ENCODE results near the gene SLC24A4.

The SLC24A4 gene

DNA sequence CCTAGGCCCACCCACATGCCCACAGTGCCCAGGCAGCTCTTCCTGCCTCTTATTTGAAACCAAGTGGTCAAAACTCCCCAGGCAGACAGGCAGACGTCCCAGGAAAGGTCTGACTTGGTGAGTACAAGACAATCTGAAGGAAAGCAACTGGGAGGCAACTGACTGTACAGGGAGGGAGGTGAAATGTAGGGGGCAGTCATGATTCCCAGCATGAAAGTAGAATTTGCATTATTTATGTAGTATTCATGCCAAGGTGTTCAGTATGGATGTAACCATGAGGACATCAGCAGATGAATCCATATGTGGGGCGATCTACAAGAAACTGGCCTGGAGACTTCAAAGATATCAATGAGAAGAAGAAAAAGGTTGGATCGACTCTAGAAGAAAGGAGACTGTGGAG is 46.1 kb downstream of the SLC24A4 start:
- Histone ChIP-seq H3K27ac (ENCODE audit: low read depth, low read length, severe bottlenecking) (no peak overlapping the region), H3K36me3 (ENCODE audit: control insufficient read depth, insufficient read depth, low read length) (no peaks in the 10 kb centered on the region), H3K4me3 (ENCODE audit: extremely low read depth, insufficient read depth, low read length, poor library complexity, severe bottlenecking) (no peak overlapping the region), H3K4me1 (ENCODE audit: control insufficient read depth, insufficient read depth, low read length, poor library complexity, severe bottlenecking) (no peaks in the 10 kb centered on the region), H3K9me3 (ENCODE audit: control insufficient read depth, low read length) (no peaks in the 10 kb centered on the region)
- 89 to 94% methylated on average over 3 of the region's 3 CpGs for WGBS, 2 experiments (ENCODE audit: insufficient coverage in 2 of 2)

- WGBS, 2 experiments (ENCODE audit: insufficient coverage in 2 of 2) = 70% methylated on average over 1 of the region's 2 CpGs; no CpG with 5 or more reads in 1 of the 2 experiments
Measured at GRCh38 chr14:92372230-92372629, 49.3 kb downstream of the SLC24A4 start.

DNA sequence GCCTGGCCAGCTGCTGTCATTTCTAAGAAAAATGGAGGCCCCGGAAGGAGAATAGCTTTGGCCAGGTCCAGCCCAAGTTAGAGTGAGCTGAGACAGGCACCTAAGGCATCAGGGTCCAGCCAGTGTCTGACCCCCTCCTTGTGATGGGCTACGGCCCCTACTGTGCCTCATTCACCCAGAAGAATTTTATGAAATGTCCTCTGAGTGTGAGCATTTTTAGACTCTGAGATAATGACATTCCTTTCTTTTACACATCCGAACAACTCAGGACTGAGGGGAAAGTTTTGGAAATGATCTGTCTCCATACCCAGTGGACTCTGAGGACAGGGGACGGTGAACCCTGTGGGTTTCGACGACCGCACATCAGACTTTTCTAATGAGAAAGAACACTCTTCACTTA is 50.4 kb downstream of the SLC24A4 start:
- Histone ChIP-seq H3K4me3 (ENCODE audit: extremely low read depth, insufficient read depth, low read length, poor library complexity, severe bottlenecking) (no peak overlapping the region), H3K36me3 (ENCODE audit: control insufficient read depth, insufficient read depth, low read length) (no peaks in the 10 kb centered on the region), H3K4me1 (ENCODE audit: control insufficient read depth, insufficient read depth, low read length, poor library complexity, severe bottlenecking) (no peaks in the 10 kb centered on the region), H3K9me3 (ENCODE audit: control insufficient read depth, low read length) (no peaks in the 10 kb centered on the region), H3K27ac (ENCODE audit: low read depth, low read length, severe bottlenecking) (no peak overlapping the region)
- 82 to 89% methylated on average over 3 of the region's 7 CpGs for WGBS, 2 experiments (ENCODE audit: insufficient coverage in 2 of 2)

More at GRCh38 chr14:92372230-92372629, 49.3 kb downstream of the SLC24A4 start:
- Histone ChIP-seq H3K4me3 (ENCODE audit: extremely low read depth, insufficient read depth, low read length, poor library complexity, severe bottlenecking) (no peak overlapping the region), H3K36me3 (ENCODE audit: control insufficient read depth, insufficient read depth, low read length) (no peaks in the 10 kb centered on the region), H3K27ac (ENCODE audit: low read depth, low read length, severe bottlenecking) (no peak overlapping the region), H3K9me3 (ENCODE audit: control insufficient read depth, low read length) (no peaks in the 10 kb centered on the region), H3K4me1 (ENCODE audit: control insufficient read depth, insufficient read depth, low read length, poor library complexity, severe bottlenecking) (no peaks in the 10 kb centered on the region)

GRCh38 chr14:92380131-92380530 is 57.2 kb downstream of the SLC24A4 start:
- no peaks in the 10 kb centered on the region for H3K4me1 ChIP-seq (ENCODE audit: control insufficient read depth, insufficient read depth, low read length, poor library complexity, severe bottlenecking)
- no peaks in the 10 kb centered on the region for H3K9me3 ChIP-seq (ENCODE audit: control insufficient read depth, low read length)
- H3K36me3 ChIP-seq (ENCODE audit: control insufficient read depth, insufficient read depth, low read length) = no peaks in the 10 kb centered on the region
- no peak overlapping the region for H3K27ac ChIP-seq (ENCODE audit: low read depth, low read length, severe bottlenecking)
- WGBS, 2 experiments (ENCODE audit: insufficient coverage in 2 of 2) = 88 to 93% methylated on average over 7 of the region's 10 CpGs
- no peak overlapping the region for H3K4me3 ChIP-seq (ENCODE audit: extremely low read depth, insufficient read depth, low read length, poor library complexity, severe bottlenecking)

DNA sequence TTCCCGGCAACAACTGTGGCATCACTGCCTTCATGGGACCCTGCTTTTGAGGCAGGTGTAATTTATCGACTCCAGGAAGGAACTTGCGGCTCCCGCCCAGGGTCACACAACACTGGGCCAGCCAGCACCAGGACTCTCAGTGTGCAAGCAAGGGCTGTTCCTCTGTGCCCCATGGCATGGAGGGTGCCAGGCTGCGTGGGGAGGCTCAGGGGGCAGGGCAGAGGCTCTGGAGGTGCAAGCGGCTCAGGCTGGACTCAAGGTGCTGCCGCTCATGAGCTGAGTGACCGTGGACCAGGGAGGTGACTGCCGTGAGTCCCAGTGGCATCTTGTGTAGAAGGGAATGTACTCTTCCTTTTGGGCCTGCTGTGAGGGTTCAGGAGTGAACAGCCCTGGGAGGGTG is 57.6 kb downstream of the SLC24A4 start:
- Histone ChIP-seq H3K36me3 (ENCODE audit: control insufficient read depth, insufficient read depth, low read length) (no peaks in the 10 kb centered on the region), H3K27ac (ENCODE audit: low read depth, low read length, severe bottlenecking) (no peak overlapping the region), H3K4me3 (ENCODE audit: extremely low read depth, insufficient read depth, low read length, poor library complexity, severe bottlenecking) (no peak overlapping the region), H3K4me1 (ENCODE audit: control insufficient read depth, insufficient read depth, low read length, poor library complexity, severe bottlenecking) (no peaks in the 10 kb centered on the region), H3K9me3 (ENCODE audit: control insufficient read depth, low read length) (no peaks in the 10 kb centered on the region)
- 95% methylated on average over 9 of the region's 9 CpGs for WGBS, 2 experiments (ENCODE audit: insufficient coverage in 2 of 2)

- H3K36me3 ChIP-seq (ENCODE audit: control insufficient read depth, insufficient read depth, low read length) = no peaks in the 10 kb centered on the region
- no peaks in the 10 kb centered on the region for H3K4me1 ChIP-seq (ENCODE audit: control insufficient read depth, insufficient read depth, low read length, poor library complexity, severe bottlenecking)
- H3K4me3 ChIP-seq (ENCODE audit: extremely low read depth, insufficient read depth, low read length, poor library complexity, severe bottlenecking) = no peak overlapping the region
- H3K9me3 ChIP-seq (ENCODE audit: control insufficient read depth, low read length) = no peaks in the 10 kb centered on the region
- WGBS, 2 experiments (ENCODE audit: insufficient coverage in 2 of 2) = 73 to 98% methylated on average over 3 to 4 of the region's 4 CpGs
- H3K27ac ChIP-seq (ENCODE audit: low read depth, low read length, severe bottlenecking) = no peak overlapping the region
Measured at GRCh38 chr14:92382677-92383076, 59.7 kb downstream of the SLC24A4 start.

- Histone ChIP-seq H3K27ac (ENCODE audit: low read depth, low read length, severe bottlenecking) (no peak overlapping the region), H3K4me3 (ENCODE audit: extremely low read depth, insufficient read depth, low read length, poor library complexity, severe bottlenecking) (no peak overlapping the region), H3K36me3 (ENCODE audit: control insufficient read depth, insufficient read depth, low read length) (no peaks in the 10 kb centered on the region), H3K9me3 (ENCODE audit: control insufficient read depth, low read length) (no peaks in the 10 kb centered on the region), H3K4me1 (ENCODE audit: control insufficient read depth, insufficient read depth, low read length, poor library complexity, severe bottlenecking) (no peaks in the 10 kb centered on the region)
- 89 to 94% methylated on average over 10 to 11 of the region's 12 CpGs for WGBS, 2 experiments (ENCODE audit: insufficient coverage in 2 of 2)
Measured at GRCh38 chr14:92383805-92384204, 60.8 kb downstream of the SLC24A4 start.

- H3K27ac ChIP-seq (ENCODE audit: low read depth, low read length, severe bottlenecking) = no peak overlapping the region
- no peaks in the 10 kb centered on the region for H3K36me3 ChIP-seq (ENCODE audit: control insufficient read depth, insufficient read depth, low read length)
- WGBS, 2 experiments (ENCODE audit: insufficient coverage in 2 of 2) = 87 to 88% methylated on average over 5 of the region's 5 CpGs
- H3K9me3 ChIP-seq (ENCODE audit: control insufficient read depth, low read length) = no peaks in the 10 kb centered on the region
- H3K4me1 ChIP-seq (ENCODE audit: control insufficient read depth, insufficient read depth, low read length, poor library complexity, severe bottlenecking) = no peaks in the 10 kb centered on the region
- no peak overlapping the region for H3K4me3 ChIP-seq (ENCODE audit: extremely low read depth, insufficient read depth, low read length, poor library complexity, severe bottlenecking)
Measured at GRCh38 chr14:92384461-92385133, 61.6 kb downstream of the SLC24A4 start.

- 85 to 87% methylated on average over 7 to 10 of the region's 11 CpGs for WGBS, 2 experiments (ENCODE audit: insufficient coverage in 2 of 2)
- Histone ChIP-seq H3K4me1 (ENCODE audit: control insufficient read depth, insufficient read depth, low read length, poor library complexity, severe bottlenecking) (no peaks in the 10 kb centered on the region), H3K36me3 (ENCODE audit: control insufficient read depth, insufficient read depth, low read length) (no peaks in the 10 kb centered on the region), H3K27ac (ENCODE audit: low read depth, low read length, severe bottlenecking) (no peak overlapping the region), H3K4me3 (ENCODE audit: extremely low read depth, insufficient read depth, low read length, poor library complexity, severe bottlenecking) (no peak overlapping the region), H3K9me3 (ENCODE audit: control insufficient read depth, low read length) (no peaks in the 10 kb centered on the region)
Measured at GRCh38 chr14:92385561-92385960, 62.6 kb downstream of the SLC24A4 start.

- H3K9me3 ChIP-seq (ENCODE audit: control insufficient read depth, low read length) = no peaks in the 10 kb centered on the region
- 90 to 95% methylated on average over 3 of the region's 5 CpGs for WGBS, 2 experiments (ENCODE audit: insufficient coverage in 2 of 2)
- no peak overlapping the region for H3K27ac ChIP-seq (ENCODE audit: low read depth, low read length, severe bottlenecking)
- no peaks in the 10 kb centered on the region for H3K36me3 ChIP-seq (ENCODE audit: control insufficient read depth, insufficient read depth, low read length)
- no peaks in the 10 kb centered on the region for H3K4me1 ChIP-seq (ENCODE audit: control insufficient read depth, insufficient read depth, low read length, poor library complexity, severe bottlenecking)
- H3K4me3 ChIP-seq (ENCODE audit: extremely low read depth, insufficient read depth, low read length, poor library complexity, severe bottlenecking) = no peak overlapping the region
Measured at GRCh38 chr14:92386165-92386564, 63.2 kb downstream of the SLC24A4 start.

DNA sequence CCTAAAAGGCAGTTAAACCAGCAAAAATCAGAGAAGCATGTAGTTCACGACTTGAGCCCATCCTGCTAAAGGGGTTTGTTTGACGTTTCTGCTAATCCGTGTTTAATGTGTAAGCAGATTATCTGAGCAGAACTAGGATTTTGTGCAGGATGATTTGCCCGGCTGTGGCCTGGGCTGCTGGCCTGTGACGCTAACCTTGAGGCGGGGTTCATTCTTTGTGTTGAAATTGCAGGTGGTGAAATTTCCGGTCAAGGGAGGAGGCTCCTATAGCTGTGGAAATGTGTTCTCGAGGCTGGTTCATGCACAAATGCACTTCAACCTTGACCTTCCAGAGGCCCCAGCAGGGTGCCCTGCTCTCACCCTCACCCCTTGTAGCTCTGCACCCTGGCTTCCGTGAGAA is 63.7 kb downstream of the SLC24A4 start:
- 89 to 94% methylated on average over 6 to 8 of the region's 9 CpGs for WGBS, 2 experiments (ENCODE audit: insufficient coverage in 2 of 2)
- no peaks in the 10 kb centered on the region for H3K4me1 ChIP-seq (ENCODE audit: control insufficient read depth, insufficient read depth, low read length, poor library complexity, severe bottlenecking)
- no peaks in the 10 kb centered on the region for H3K9me3 ChIP-seq (ENCODE audit: control insufficient read depth, low read length)
- no peak overlapping the region for H3K4me3 ChIP-seq (ENCODE audit: extremely low read depth, insufficient read depth, low read length, poor library complexity, severe bottlenecking)
- H3K27ac ChIP-seq (ENCODE audit: low read depth, low read length, severe bottlenecking) = no peak overlapping the region
- H3K36me3 ChIP-seq (ENCODE audit: control insufficient read depth, insufficient read depth, low read length) = no peaks in the 10 kb centered on the region

Data from mesodermal cell (in vitro differentiated cells).